Measurements from ENCODE around the gene CRYBA4.

The CRYBA4 gene

DNA sequence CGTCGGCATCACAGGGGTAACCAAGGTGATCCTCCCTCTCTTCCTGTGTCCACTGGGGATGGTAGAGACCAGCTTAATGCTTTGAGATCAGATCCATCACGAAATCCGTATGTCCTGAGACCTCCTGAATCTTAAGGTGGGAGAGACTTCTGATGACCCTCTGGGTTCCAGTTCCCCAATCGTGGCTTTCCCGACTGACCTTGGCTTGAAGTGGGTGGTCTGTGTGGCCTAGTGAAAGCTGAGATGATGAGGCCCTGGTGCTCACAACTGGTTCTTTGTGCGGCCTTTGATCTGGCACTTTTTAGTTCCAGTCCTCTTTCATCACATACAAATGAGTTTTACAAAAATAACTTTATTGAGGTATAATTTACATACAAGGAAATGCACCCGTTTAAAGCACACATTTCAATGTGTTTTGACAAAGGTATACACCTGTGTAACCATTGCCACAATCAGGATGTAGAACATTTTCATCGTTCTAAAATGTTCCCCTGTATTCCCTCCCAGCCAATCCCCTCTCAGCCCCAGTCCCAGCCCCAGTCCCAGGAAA lies 41.7 kb downstream of the CRYBA4 start:
- no peak for DNase-seq

DNA sequence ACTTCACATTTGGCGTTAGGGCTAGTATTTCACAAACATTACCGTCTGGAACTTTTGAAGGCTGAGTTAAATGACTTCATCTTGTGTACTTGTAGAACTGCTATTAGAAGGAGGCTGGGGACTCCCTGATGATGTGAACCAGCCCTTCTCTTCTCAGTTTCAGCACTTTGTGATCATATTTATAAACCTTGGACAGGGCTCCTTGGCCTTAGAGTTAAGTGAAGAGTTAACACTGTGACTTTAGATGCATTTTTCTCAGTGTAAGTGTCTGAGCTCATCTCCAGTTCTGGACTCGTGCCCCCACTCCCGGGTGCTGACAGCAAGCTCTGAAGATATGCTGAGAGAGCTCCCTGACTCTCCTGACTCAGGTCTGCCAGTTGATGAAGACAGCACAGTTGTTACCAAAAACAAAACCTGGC lies 44.1 kb downstream of the CRYBA4 start:
- DNase-seq, result no peak

DNA sequence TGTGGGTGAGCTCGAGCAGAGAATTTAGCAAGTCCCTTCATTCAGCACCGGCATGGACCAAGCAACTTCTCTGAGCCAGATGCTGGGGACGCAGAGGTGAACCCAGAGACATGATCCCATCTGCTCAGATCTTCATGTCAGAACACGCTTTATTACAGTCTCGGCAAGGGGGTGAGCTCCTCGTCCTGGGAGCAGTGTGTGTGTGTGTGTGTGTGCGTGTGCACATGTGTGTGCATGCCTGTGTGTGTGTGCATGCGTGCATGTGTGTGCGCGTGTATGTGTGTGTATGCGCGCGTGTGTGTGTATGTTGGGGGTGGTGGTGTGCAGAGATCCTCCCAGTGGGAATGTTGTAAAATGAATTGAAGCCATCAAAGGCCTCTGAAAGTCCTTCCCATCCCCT lies 45.4 kb downstream of the CRYBA4 start:
- no peak for DNase-seq

DNA sequence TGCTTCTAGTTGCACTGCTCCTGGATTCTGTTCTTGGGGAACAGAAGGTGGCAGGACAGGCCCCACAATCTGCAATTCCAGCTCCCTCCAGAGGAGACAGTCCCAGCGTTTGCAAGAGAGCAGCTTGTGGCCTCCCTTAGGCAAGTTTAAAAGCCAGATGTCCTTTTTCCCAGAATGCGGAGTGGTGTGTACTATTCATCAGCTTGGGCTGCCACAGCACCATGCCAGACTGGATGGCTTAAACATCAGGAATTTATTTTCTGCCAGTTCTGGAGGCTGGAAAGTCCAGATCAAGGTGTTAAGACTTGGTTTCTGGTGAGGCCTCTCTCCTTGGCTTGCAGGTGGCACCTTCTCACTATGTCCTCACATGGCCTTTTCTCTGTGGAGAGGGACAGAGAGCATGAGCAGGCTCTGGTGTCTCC lies 47.3 kb downstream of the CRYBA4 start:
- DNase-seq, result peak; percentile 71

DNA sequence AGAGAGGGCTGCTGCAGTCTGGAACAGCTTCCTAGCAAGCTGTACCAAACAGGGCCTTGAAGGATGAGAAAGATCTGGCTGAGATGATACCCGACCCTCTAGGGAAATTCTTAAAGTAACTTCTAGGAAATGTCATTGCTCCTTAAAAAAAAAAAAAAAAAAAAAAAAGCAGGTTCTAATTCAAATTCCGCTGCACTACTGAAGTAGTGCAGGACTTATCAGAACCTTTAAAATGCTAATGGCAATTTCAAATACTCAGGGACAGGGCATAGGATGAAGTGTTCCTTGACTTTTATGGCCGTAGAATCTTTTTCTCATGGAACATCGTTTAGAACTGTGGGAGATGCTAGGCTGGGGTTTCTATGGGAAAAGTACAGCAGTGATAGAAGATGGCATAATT lies 48.7 kb downstream of the CRYBA4 start:
- no peak for DNase-seq

DNA sequence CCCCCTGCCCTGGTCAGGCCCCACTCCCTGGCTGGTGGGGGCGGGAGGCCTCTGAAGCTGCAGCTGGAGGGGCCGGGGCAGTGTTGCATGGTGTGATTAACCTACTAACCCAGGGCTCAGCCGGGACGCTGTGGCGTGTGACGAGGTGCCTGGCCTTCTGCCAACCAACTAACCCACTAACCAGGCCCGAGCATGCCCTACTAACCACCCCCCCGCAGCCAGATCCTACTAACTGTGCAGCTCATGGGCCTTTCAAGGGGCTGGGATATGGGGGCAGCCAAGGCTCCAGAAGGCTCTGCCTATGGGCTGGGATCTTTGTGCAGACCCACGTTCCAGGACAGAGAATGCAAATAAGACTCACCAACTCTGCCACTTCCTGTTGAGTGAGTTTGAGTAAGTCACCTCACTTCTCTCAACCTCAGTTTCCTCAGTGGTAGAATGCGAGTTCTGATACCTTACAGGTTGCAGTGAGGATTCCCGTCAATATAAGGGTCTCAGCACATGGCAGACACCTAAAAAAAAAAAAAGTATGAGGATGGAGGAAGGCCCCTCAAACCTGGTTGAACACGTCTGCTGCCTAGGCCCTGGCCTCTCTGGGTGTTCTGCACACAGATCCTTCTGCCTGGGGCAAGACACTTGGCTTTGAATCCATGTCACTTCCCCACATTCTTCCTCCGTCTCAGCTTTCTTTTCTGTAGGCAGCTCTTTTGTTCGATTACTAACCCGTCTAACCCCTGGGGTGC lies 49.7 kb downstream of the CRYBA4 start:
- DNase-seq, result no peak

DNA sequence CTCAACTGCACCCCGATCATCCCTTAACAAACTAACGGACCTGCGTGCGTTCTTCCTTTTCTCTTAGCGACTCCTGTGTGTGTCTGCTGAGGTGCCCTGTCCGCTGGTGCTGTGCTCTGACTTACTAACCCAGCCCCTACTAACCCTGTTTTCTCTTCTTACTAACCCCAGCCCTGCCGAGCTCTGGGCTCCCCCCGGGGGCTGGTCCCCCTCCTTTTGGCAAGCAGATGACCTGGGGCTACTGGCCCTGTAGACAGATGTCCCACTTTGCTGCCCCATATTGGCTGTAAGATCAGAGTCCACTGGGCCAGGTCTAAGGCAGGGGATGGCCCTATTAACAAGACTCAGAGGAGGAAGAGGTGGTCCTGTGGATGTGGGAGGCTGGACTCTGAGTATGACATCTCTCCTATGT lies 50.3 kb downstream of the CRYBA4 start:
- no peak for DNase-seq

DNA sequence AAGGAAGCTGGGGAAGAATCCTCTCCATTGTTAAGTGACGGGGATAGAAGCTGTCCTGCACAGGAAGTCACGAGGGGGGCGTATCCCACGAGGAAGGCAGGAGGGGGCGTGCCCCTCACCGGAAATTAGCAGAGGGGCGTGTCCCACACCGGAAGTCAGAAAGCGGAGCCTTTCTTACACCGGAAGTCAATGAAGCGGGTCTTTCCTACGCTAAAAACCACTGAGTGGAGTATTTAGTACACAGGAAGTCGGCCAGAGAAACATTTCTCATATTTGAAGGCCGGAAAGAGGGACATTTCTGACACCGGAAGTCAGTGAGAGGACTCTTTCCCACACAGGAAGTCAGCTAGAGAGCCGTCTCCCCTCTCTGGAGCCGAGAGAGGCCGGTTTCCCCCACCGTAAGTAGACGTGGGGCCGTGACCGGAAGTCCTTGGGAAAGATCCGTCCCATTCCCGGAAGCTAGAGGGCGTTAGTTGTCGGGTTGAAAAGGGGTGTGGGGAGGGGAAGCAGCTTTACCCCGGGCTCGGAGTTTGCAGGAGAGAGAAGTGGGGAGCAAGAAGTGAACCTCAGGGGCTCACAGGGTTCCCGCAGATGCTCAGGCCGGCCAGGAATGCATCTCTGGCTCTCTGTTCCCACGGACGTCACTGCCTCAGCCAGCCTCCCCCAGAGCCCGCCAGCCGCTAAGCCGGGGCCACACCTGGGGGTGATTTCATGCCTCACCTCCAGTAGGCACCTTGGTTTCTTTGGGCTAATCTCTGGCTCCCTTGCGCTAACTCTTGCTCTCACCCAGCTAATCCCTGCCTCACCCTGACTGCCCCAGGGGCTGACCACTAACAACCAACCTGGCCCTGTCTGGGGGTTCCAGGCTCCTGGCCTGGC lies 51.1 kb downstream of the CRYBA4 start:
- peak; percentile 98 for DNase-seq

DNA sequence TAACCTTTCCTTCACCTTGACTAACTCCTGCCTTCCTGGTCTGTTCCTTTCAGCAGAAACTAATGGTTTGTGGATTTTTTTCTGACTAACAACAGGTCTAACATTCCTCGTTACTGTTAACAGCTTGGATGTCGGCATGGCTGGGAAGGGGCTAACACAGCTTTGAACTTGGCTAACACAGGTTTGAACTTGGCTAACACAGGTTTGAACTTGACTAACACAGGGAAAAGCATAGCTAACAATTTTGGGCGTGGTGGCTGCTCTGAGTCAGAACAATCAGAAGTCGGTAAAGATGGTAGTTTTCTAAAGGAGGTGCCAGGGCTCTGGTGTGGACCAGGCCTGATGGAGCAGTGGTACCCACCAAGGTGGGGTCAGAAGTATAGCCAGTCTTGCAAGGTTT lies 51.7 kb downstream of the CRYBA4 start:
- DNase-seq, result no peak

DNA sequence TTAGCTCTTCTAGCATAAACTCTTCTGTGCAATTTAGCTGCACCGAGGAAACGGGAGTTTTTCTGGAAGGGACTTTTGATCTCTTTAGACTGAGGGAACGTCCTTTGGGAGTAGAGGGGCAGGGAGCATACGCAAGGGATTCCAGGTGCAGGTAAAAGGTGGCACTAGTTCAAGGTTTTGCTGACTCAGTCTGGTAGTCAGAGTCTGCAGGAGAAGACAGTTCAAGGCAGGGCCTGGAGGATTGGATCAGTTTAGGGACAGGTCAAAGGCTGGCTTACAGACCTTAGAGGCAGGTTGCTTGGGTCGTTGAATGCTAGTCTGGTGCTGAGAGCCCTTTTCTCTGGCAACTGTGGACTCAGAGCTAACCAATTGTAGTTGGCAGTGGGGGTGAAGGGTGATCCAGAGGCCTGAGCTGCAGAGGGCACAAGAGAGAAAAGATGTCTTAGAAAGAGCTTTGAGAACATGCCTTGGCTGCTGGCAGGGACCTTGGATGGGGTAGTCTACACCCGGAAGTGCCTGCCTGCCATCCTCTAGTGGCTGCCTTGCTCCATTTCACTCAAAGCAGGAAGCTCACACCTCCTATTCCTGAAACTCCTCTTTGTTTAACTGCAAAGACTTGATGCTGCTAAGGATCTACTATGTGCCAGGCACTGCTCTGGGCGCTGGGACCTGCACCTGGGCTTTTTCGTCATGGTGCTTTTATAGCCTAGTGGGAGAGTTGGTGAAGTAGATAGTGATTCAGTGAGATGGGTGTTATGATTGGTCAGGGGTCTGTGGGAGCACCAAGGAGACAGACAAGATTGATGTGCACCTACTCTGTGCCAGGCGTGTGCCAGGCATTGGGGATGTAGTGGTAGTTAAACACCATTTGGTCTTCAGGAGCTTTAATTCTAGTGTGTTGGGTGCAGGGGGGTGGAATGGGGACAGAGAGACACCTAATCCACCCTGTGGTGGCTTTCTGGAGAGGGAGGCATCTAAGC lies 52.7 kb downstream of the CRYBA4 start:
- DNase-seq, result no peak

DNA sequence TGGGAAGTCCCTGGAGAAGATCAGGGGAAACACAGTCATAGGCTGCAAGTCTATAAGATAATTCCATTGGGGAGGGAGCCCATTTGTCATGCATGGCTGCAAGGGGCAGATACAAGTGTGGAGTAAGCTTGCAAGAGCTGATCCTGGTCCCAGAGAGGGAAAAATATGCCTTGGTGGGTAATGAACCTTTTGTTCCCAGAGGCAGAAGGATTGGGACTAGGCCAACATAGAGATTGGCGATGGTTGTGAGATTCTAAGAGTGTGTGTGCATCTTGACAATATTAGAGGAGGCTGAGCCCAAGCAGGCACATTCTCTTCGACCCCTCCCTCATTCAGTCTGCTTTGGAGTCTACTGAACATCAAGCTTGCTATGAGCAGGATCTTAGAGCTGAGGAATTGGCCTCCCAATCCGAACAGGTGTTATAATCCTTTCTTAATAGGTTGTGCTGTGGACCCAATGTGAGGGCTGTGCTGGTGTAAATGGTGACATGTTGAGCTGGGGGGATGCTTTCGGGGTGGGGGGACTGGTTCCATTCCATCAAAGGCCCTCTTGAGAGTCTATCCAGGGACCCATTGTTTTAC lies 54.0 kb downstream of the CRYBA4 start:
- DNase-seq, result no peak

DNA sequence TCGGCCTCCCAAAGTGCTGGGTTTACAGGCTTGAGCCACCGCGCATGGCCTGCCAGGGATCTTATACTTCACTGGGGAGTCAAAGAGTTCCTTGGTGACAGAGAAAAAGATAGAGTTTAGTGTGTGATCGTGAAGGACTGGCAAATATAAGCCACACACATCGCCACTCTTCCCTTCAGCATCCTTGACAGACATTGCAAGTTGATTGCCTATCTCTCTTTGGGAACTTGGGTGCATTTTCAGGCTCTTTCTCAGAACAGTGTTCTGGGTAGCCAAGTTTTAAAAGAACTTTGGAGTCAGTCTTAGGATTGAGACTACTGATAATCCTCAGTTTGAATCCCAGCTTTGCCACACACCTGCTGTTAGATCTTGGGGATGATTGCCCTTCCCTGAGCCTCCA lies 55.5 kb downstream of the CRYBA4 start:
- DNase-seq, result no peak

DNA sequence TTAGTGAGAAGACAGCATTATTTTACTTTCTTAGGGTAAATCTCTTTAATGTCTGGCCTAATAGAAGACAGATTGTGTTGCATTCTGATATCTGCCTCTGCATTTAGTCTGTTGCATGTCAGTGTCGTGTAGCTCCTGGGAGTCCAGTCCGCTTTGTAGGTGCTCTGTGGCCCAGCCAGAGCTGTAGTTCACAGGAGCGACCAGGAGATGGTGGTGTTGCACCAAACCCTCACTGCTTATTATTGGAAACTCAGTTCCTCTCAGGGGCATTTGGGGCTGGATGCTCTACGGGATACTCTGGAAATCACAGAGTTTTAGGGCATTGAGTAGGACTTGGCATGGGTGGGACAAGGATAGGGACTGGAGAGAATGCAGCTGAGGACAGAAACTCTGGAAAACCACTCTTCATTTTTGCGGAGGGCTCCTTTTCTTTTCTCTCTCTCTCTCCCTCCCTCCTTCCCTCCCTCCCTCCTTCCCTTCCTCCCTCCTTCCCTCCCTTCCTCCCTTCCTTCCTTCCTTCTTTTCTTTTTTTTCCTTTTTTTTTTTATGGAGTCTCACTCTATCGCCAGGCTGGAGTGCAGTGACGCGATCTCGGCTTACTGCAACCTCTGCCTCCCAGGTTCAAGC lies 57.4 kb downstream of the CRYBA4 start:
- DNase-seq, result peak; percentile 95
